ENCODE data around the gene R3HDM4. TPM values are rescaled to one million over a fixed set of nuclear protein-coding genes. Genes with fewer than 3 reads are reported as not detected.

R3HDM4 gene
- total RNA-seq, 4 donors from 2014 or later = 24.1 to 37.3 (median 26.8) TPM

Small RNAs within 50 kb of the gene (small RNA-seq; reads per million reads assigned to genes)
- not detected for gene RNU6-9

Other genes with a start within 250 kb of the R3HDM4 start
- gene FSTL3, start 236.8 kb downstream of the R3HDM4 start, total RNA-seq = 100 to 1,000 TPM in 2 of 4 donors, 10 to 100 TPM in 2; 54.5 to 124 (median 91.4) TPM
- not detected for gene PRSS57, start 217.8 kb downstream of the R3HDM4 start, total RNA-seq
- 100 to 1,000 TPM in 1 of 4 donors, 10 to 100 TPM in 3; 57.1 to 228 (median 77.4) TPM for gene PALM, start 204.3 kb downstream of the R3HDM4 start, total RNA-seq
- gene MISP, start 162.1 kb downstream of the R3HDM4 start, total RNA-seq = not detected
- 100 to 1,000 TPM in 1 of 4 donors, 10 to 100 TPM in 3; 77.5 to 108 (median 87.8) TPM for gene PTBP1, start 115.8 kb downstream of the R3HDM4 start, total RNA-seq
- not detected for gene PLPPR3, start 91.3 kb downstream of the R3HDM4 start, total RNA-seq
- under 1 TPM in 1 of 4 donors, not detected in 3; 0.68 TPM for gene AZU1, start 85.4 kb downstream of the R3HDM4 start, total RNA-seq
- not detected for gene PRTN3, start 72.2 kb downstream of the R3HDM4 start, total RNA-seq
- 1 to 10 TPM in 2 of 4 donors, not detected in 2; 2.4 to 2.8 TPM for gene ELANE, start 60.9 kb downstream of the R3HDM4 start, total RNA-seq
- gene CFD, start 53.6 kb downstream of the R3HDM4 start, total RNA-seq = 1,000 to 10,000 TPM; 1,847 to 6,869 (median 2,488) TPM
- 10 to 100 TPM; 18.4 to 38.4 (median 19.2) TPM for gene MED16, start 20.0 kb downstream of the R3HDM4 start, total RNA-seq
- gene RNU6-9, start 19.7 kb downstream of the R3HDM4 start, total RNA-seq = not detected
- not detected for gene KISS1R, start 4.1 kb upstream of the R3HDM4 start, total RNA-seq
- 10 to 100 TPM in 2 of 4 donors, 1 to 10 TPM in 2; 5.5 to 13.9 (median 9.2) TPM for gene ARID3A, start 12.8 kb upstream of the R3HDM4 start, total RNA-seq
- gene WDR18, start 71.1 kb upstream of the R3HDM4 start, total RNA-seq = 10 to 100 TPM; 18.9 to 58.6 (median 30.7) TPM
- not detected for gene GRIN3B, start 87.2 kb upstream of the R3HDM4 start, total RNA-seq
- gene TMEM259, start 107.9 kb upstream of the R3HDM4 start, total RNA-seq = 100 to 1,000 TPM in 2 of 4 donors, 10 to 100 TPM in 2; 65.1 to 193 (median 94.0) TPM
- gene RNU6-2, start 108.3 kb upstream of the R3HDM4 start, total RNA-seq = not detected
- 10 to 100 TPM; 32.1 to 86.8 (median 52.2) TPM for gene CNN2, start 113.4 kb upstream of the R3HDM4 start, total RNA-seq
- gene ABCA7, start 126.9 kb upstream of the R3HDM4 start, total RNA-seq = 10 to 100 TPM in 3 of 4 donors, 1 to 10 TPM in 1; 3.4 to 35.2 (median 12.2) TPM
- gene ARHGAP45, start 153.9 kb upstream of the R3HDM4 start, total RNA-seq = 10 to 100 TPM; 31.3 to 52.5 (median 44.0) TPM
- 100 to 1,000 TPM in 3 of 4 donors, 10 to 100 TPM in 1; 81.8 to 302 (median 127) TPM for gene POLR2E, start 182.2 kb upstream of the R3HDM4 start, total RNA-seq
- gene GPX4, start 190.8 kb upstream of the R3HDM4 start, total RNA-seq = 1,000 to 10,000 TPM; 1,089 to 2,299 (median 1,463) TPM